Measurements from ENCODE around the gene SLC35F2. TPM values are rescaled to one million over a fixed set of nuclear protein-coding genes. Genes with fewer than 3 reads are reported as not detected.
"Not testable (repeated sequence)": the region's sequence is repeated elsewhere in the genome, so short reads cannot be mapped to it uniquely, and the experiment has no call there.

Gene SLC35F2
- total RNA-seq, 1 donor from 2014 or later: 22.8 TPM

- no peak for DNase-seq (ENCODE audit: low read depth in 2 of 2)
Observed at GRCh38 chr11:107842412-107843100, 16.0 kb downstream of the SLC35F2 start.

- peak; percentile 7 to 29 for DNase-seq (ENCODE audit: low read depth in 2 of 2)
Observed at GRCh38 chr11:107840129-107840484, 18.5 kb downstream of the SLC35F2 start.

- DNase-seq (ENCODE audit: low read depth in 2 of 2): peak in 1 of 2 donors; percentile 59
Observed at GRCh38 chr11:107836851-107837250, 21.7 kb downstream of the SLC35F2 start.

- DNase-seq (ENCODE audit: low read depth in 2 of 2): no peak
Observed at GRCh38 chr11:107834995-107835394, 23.6 kb downstream of the SLC35F2 start.

- DNase-seq (ENCODE audit: low read depth in 2 of 2): not testable (repeated sequence)
Observed at GRCh38 chr11:107833926-107834325, 24.7 kb downstream of the SLC35F2 start.

GRCh38 chr11:107830915-107831540 lies 27.6 kb downstream of the SLC35F2 start:
- DNase-seq (ENCODE audit: low read depth in 2 of 2): peak; percentile 5 to 67

- DNase-seq (ENCODE audit: low read depth in 2 of 2): no peak
Observed at GRCh38 chr11:107827041-107827440, 31.5 kb downstream of the SLC35F2 start.

- DNase-seq (ENCODE audit: low read depth in 2 of 2): peak in 1 of 2 donors; percentile 33
Observed at GRCh38 chr11:107825875-107826274, 32.7 kb downstream of the SLC35F2 start.

- DNase-seq (ENCODE audit: low read depth in 2 of 2): no peak
Observed at GRCh38 chr11:107824668-107825369, 33.8 kb downstream of the SLC35F2 start.

GRCh38 chr11:107821199-107821927 lies 37.2 kb downstream of the SLC35F2 start:
- peak; percentile 76 to 91 for DNase-seq (ENCODE audit: low read depth in 2 of 2)

GRCh38 chr11:107819361-107820014 lies 39.1 kb downstream of the SLC35F2 start:
- peak; percentile 73 to 80 for DNase-seq (ENCODE audit: low read depth in 2 of 2)

- DNase-seq (ENCODE audit: low read depth in 2 of 2): no peak
Observed at GRCh38 chr11:107818491-107818890, 40.1 kb downstream of the SLC35F2 start.

- no peak for DNase-seq (ENCODE audit: low read depth in 2 of 2)
Observed at GRCh38 chr11:107816028-107816427, 42.6 kb downstream of the SLC35F2 start.

- DNase-seq (ENCODE audit: low read depth in 2 of 2): no peak
Observed at GRCh38 chr11:107810875-107811274, 47.7 kb downstream of the SLC35F2 start.

- DNase-seq (ENCODE audit: low read depth in 2 of 2): no peak
Observed at GRCh38 chr11:107808521-107808920, 50.1 kb downstream of the SLC35F2 start.

- no peak for DNase-seq (ENCODE audit: low read depth in 2 of 2)
Observed at GRCh38 chr11:107804971-107805370, 53.6 kb downstream of the SLC35F2 start.

GRCh38 chr11:107804211-107804610 lies 54.4 kb downstream of the SLC35F2 start:
- no peak for DNase-seq (ENCODE audit: low read depth in 2 of 2)

- no peak for DNase-seq (ENCODE audit: low read depth in 2 of 2)
Observed at GRCh38 chr11:107801641-107802040, 56.9 kb downstream of the SLC35F2 start.

GRCh38 chr11:107799218-107799859 lies 59.2 kb downstream of the SLC35F2 start:
- DNase-seq (ENCODE audit: low read depth in 2 of 2): peak; percentile 63 to 80

- DNase-seq (ENCODE audit: low read depth in 2 of 2): no peak
Observed at GRCh38 chr11:107792049-107792443, 66.5 kb downstream of the SLC35F2 start.

Data from lung microvascular endothelial cell (primary cell).